Endodermal cell (in vitro differentiated cells): ENCODE results near the gene CACNB1. TPM values are rescaled to one million over a fixed set of nuclear protein-coding genes. Genes with fewer than 3 reads are reported as not detected.
A peak's percentile ranks its signal among the peaks of the same experiment; 100 is the strongest.

Source experiments
- DNase-seq: peaks from one replicate; pipeline ENCODE4 v3.0.0-alpha.2; 2017
- H3K27ac ChIP-seq: 2 replicates; pipeline ENCODE4 v1.5.1; 2013; ENCODE audit warnings: mild to moderate bottlenecking, low read depth, low read length, moderate library complexity
- H3K27me3 ChIP-seq: 2 replicates; pipeline ENCODE4 v1.6.1; 2013; ENCODE audit warnings: mild to moderate bottlenecking, low read length, moderate library complexity; ENCODE audit not compliant: insufficient read depth, control insufficient read depth, poor library complexity, severe bottlenecking
- H3K36me3 ChIP-seq: 2 replicates; pipeline ENCODE4 v1.7.0; 2013; ENCODE audit warnings: mild to moderate bottlenecking, low read length, moderate library complexity; ENCODE audit not compliant: control insufficient read depth, insufficient read depth
- H3K4me1 ChIP-seq: one replicate; pipeline ENCODE4 v1.7.0; 2013; ENCODE audit warnings: low read length; ENCODE audit not compliant: control insufficient read depth, insufficient read depth
- H3K4me3 ChIP-seq: 2 replicates; pipeline ENCODE4 v1.5.1; 2013; ENCODE audit warnings: mild to moderate bottlenecking, low read length, moderate library complexity
- H3K9ac ChIP-seq: 2 replicates; pipeline ENCODE4 v1.6.1; 2013; ENCODE audit warnings: mild to moderate bottlenecking, low read length, moderate library complexity; ENCODE audit not compliant: poor library complexity, severe bottlenecking; ENCODE audit errors: extremely low read depth
- H3K9me3 ChIP-seq: 2 replicates; pipeline ENCODE4 v1.6.1; 2013; ENCODE audit warnings: mild to moderate bottlenecking, low read length, moderate library complexity; ENCODE audit not compliant: control insufficient read depth
- H3K27ac Mint-ChIP-seq: 2 replicates; pipeline ENCODE4 v1.8.0; 2020; ENCODE audit warnings: mixed read lengths
- H3K27me3 Mint-ChIP-seq: 2 replicates; pipeline ENCODE4 v1.8.0; 2021; ENCODE audit warnings: mild to moderate bottlenecking, mixed read lengths; ENCODE audit not compliant: insufficient read depth
- H3K36me3 Mint-ChIP-seq: 2 replicates; pipeline ENCODE4 v1.8.0; 2020; ENCODE audit warnings: low read depth, mixed read lengths
- H3K4me1 Mint-ChIP-seq: 2 replicates; pipeline ENCODE4 v1.8.0; 2020; ENCODE audit warnings: mixed read lengths
- H3K4me3 Mint-ChIP-seq: 2 replicates; pipeline ENCODE4 v1.8.0; 2020; ENCODE audit warnings: mild to moderate bottlenecking, moderate library complexity, mixed read lengths
- H3K9me3 Mint-ChIP-seq: 2 replicates; pipeline ENCODE4 v1.8.0; 2020; ENCODE audit warnings: mild to moderate bottlenecking, mixed read lengths
- WGBS, 2 experiments: methylation state at CpG; one replicate each; pipeline versions ENCODE4 v1.1.5 to v1.1.7; 2013; ENCODE audit warnings: missing lambda C conversion rate in 2 of 2, mixed read lengths in 1 of 2; ENCODE audit not compliant: insufficient coverage in 1 of 2, insufficient read length in 1 of 2; 5-methylcytosine and 5-hydroxymethylcytosine counted together
- total RNA-seq, 2 donors: library from RNA; stranded (reverse); fragmentation: NEBNext Ultra II Directional in 1 of 2; extraction: Animal tissue kit (Norgen Biotek cat#: 25700) in 1 of 2; gene quantifications; 2 replicates in 1 of 2; 3 replicates in 1 of 2; pipeline ENCODE4 v1.2.1, GENCODE V29; 2021
- TF ChIP-seq, protein P1 (sequence below): fragments of 200-600 bp; sonication (generic); conservative IDR thresholded peaks from 2 replicates; pipeline ENCODE4 v1.5.0; 2021; ENCODE audit warnings: antibody characterized with exemption, mild to moderate bottlenecking

CACNB1 gene
- total RNA-seq, 2 donors from 2014 or later = 12.2 to 13.2 TPM

DNA sequence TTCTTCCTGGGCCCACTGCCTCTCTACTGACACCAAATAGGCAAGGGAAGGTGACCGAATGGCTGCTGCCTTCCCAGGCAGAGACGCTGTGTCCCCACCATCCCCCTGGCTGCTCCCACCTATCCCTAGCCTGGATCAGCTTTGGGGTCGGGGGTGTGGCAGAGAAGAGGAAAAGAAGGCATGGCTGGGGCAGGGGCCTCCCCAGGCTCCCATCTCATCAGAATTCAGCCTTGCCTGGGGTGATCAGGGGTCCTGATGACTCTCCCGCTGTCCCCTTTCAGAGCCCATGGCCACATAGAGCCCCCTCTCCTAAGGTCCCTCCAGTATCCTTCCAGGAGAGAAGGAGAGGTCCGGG is 46.7 kb downstream of the CACNB1 start:
- H3K4me1 ChIP-seq = no peaks in the 10 kb centered on the region
- DNase-seq = peak; percentile 79

DNA sequence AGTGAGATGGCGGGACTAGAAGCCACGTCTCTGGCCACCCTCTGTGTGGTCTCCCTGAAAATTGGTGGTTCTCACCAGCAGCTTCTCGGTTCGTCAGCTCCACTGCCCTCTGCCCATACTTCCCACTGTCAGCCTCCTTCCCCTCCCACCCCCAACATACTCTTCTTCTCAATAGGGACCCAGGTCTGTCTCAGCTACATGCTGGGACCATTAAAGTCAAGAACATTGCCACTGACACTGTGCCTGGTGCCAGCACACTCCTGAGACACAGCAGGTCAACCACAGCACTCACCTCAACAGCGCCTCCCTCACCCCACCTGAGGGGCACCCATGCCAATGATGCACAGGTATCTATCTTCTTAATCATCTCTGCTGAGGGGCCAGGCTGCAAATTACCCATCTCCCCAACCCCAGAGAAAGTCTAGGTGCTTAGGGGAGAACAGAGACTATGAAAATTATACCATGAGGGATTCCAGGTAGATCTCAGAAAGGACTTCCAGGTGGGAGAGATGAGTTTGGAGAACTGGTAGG is 47.3 kb downstream of the CACNB1 start:
- Mint-ChIP-seq H3K36me3 (no peaks in the 10 kb centered on the region), H3K9me3 (no peaks in the 10 kb centered on the region), H3K4me1 (peaks cover 5% of the 10 kb centered on the region), H3K27me3 (peaks cover 41% of the 10 kb centered on the region), H3K27ac (no peak overlapping the region), H3K4me3 (peak overlapping the region; percentile 95)
- H3K27me3 ChIP-seq = peaks cover 37% of the 10 kb centered on the region
- WGBS, 2 experiments = 78 to 87% methylated on average over 3 to 5 of the region's 5 CpGs
- H3K9me3 ChIP-seq = no peaks in the 10 kb centered on the region
- no peaks in the 10 kb centered on the region for H3K4me1 ChIP-seq
- no peak overlapping the region for H3K9ac ChIP-seq
- TF ChIP-seq, protein P1, sequence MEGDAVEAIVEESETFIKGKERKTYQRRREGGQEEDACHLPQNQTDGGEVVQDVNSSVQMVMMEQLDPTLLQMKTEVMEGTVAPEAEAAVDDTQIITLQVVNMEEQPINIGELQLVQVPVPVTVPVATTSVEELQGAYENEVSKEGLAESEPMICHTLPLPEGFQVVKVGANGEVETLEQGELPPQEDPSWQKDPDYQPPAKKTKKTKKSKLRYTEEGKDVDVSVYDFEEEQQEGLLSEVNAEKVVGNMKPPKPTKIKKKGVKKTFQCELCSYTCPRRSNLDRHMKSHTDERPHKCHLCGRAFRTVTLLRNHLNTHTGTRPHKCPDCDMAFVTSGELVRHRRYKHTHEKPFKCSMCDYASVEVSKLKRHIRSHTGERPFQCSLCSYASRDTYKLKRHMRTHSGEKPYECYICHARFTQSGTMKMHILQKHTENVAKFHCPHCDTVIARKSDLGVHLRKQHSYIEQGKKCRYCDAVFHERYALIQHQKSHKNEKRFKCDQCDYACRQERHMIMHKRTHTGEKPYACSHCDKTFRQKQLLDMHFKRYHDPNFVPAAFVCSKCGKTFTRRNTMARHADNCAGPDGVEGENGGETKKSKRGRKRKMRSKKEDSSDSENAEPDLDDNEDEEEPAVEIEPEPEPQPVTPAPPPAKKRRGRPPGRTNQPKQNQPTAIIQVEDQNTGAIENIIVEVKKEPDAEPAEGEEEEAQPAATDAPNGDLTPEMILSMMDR = no peak
- H3K27ac ChIP-seq = no peak overlapping the region
- H3K4me3 ChIP-seq = no peak overlapping the region
- no peaks in the 10 kb centered on the region for H3K36me3 ChIP-seq
- no peak for DNase-seq

More for the DNA sequence above, 46.7 kb downstream of the CACNB1 start:
- Histone ChIP-seq H3K27ac (no peak overlapping the region), H3K36me3 (no peaks in the 10 kb centered on the region), H3K9me3 (no peaks in the 10 kb centered on the region), H3K4me3 (peak overlapping the region; percentile 69), H3K9ac (no peak overlapping the region), H3K27me3 (peaks cover 37% of the 10 kb centered on the region)
- H3K9me3 Mint-ChIP-seq = no peaks in the 10 kb centered on the region
- no peaks in the 10 kb centered on the region for H3K36me3 Mint-ChIP-seq
- WGBS, 2 experiments = 32 to 40% methylated on average over 2 to 4 of the region's 5 CpGs
- H3K4me3 Mint-ChIP-seq = peak overlapping the region; percentile 95
- peaks cover 5% of the 10 kb centered on the region for H3K4me1 Mint-ChIP-seq
- TF ChIP-seq, protein P1 = no peak
- H3K27me3 Mint-ChIP-seq = peaks cover 40% of the 10 kb centered on the region
- H3K27ac Mint-ChIP-seq = no peak overlapping the region

DNA sequence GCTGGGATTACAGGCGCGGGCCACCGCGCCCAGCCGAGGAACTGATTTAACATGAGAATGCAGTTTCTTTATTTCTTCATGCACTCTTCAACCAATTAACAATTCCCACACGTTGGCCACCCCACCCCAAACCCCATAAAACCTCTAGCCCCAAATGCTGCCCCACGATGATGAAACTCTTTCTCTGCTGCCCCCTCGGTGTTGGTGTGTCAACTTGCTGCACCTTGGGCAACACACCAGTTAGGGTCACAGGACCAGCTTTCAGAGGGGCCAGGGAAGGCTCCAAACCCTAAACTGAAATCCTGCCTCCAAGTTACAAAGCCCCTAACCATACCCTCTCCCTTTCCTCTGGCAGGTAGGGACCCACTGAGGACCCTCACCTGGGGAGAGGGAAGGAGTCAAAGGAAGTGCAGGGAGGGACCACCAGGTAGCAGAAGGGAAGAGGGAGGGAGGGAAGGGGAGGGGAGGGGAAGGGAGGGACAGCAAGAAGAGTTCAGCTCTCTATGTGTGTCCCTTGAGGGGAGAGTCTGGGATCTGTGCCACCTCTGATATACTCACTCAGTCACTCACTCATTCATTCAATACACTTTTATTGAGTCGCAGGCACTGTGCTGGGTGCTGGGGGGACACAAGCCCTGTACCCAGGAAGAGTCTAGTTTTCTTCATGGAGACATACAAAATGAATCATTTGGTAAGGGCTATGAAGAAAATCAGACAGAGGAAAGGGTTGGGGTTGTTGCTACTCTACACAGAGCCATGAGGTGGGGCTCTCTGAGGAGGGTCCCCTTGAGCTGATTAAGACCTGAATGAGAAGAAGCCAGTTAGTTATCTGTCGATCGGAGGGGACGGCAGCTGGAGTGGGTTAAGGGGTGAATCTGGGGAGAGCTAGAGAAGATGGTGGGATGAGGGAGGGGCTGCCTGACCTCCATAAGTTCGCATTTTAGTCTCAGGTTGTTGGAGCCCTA is 50.0 kb downstream of the CACNB1 start:
- no peak overlapping the region for H3K4me3 ChIP-seq
- peaks cover 41% of the 10 kb centered on the region for H3K27me3 Mint-ChIP-seq
- no peaks in the 10 kb centered on the region for H3K9me3 ChIP-seq
- DNase-seq = no peak
- no peaks in the 10 kb centered on the region for H3K36me3 Mint-ChIP-seq
- H3K9ac ChIP-seq = no peak overlapping the region
- peaks cover 37% of the 10 kb centered on the region for H3K27me3 ChIP-seq
- H3K9me3 Mint-ChIP-seq = no peaks in the 10 kb centered on the region
- no peaks in the 10 kb centered on the region for H3K4me1 ChIP-seq
- H3K4me3 Mint-ChIP-seq = no peak overlapping the region
- H3K27ac Mint-ChIP-seq = no peak overlapping the region
- TF ChIP-seq, protein P1 = no peak
- H3K27ac ChIP-seq = no peak overlapping the region
- H3K4me1 Mint-ChIP-seq = peaks cover 5% of the 10 kb centered on the region
- no peaks in the 10 kb centered on the region for H3K36me3 ChIP-seq
- WGBS, 2 experiments = 67 to 80% methylated on average over 6 to 13 of the region's 13 CpGs
